Measurements from ENCODE around the gene OPN4.
"Not testable (repeated sequence)": the region's sequence is repeated elsewhere in the genome, so short reads cannot be mapped to it uniquely, and the experiment has no call there.

The OPN4 gene

GRCh38 chr10:86654411-86655172 is at the start of gene OPN4:
Gene OPN4, plus strand, starts transcription at chr10:86654547. Its CDS starts 237 bp downstream, at chr10:86654784.
- DNase-seq: no peak

GRCh38 chr10:86607674-86608073 is 46.7 kb upstream of the OPN4 start:
- no peak for DNase-seq

DNA sequence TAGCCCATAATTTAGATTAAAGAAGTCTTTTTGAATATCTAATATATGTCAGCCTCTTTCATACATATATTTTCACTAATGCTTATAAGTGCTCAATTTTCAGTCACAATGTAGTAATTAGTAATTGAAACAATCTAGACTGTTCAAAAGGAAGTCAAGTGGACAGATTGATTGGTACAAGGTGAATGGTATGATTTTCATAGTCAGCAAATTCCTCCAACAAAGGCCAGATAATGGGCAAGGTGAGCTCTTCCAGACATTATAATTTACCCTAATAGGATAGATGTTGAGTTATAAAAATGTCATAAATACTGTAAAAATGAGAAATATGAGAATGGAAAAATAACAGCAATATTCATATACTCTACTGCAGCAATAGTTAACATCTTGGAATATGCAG is 44.4 kb upstream of the OPN4 start:
- DNase-seq: no peak

DNA sequence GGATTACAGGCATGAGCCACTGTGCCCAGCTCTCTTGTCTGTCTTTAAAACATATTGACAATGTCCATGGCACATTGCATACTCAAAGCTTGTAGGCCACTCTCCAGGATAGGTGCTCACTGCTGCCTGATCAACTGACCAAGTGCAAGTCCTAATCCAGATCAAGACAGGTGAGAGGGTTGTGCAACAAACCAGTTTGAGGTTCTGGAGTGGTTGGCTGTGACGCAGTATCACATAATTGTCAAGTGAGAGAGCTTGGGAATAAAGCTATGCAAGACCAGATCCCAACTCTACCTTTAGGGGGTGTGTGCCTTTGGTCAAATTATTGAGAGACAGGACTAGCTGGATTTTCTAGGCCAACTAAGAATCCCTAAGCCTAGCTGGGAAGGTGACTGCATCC is 43.0 kb upstream of the OPN4 start:
- no peak for DNase-seq

DNA sequence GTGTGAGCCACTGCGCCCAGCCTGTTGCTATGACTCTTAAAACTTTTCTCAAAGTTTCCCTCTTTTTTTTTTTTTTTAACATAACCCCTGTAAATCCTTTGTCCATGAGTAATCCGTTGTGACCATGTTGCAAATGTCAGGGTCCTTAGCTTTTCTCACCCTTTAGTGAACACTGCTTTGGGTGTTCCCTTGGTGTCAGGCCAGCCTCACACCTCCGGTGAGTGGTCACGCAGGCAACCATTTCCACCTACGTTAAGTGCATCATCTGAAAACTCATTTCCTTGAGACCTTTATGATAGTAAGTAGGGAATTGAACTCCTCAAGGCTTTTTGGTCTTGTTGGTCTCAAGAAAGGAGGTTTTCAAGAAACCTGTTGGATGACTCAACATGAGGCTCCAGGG is 41.3 kb upstream of the OPN4 start:
- DNase-seq: no peak

- DNase-seq: no peak
These were observed 40.4 kb upstream of the OPN4 start for GRCh38 chr10:86613905-86614304.

GRCh38 chr10:86614853-86615252 is 39.5 kb upstream of the OPN4 start:
- DNase-seq: no peak

DNA sequence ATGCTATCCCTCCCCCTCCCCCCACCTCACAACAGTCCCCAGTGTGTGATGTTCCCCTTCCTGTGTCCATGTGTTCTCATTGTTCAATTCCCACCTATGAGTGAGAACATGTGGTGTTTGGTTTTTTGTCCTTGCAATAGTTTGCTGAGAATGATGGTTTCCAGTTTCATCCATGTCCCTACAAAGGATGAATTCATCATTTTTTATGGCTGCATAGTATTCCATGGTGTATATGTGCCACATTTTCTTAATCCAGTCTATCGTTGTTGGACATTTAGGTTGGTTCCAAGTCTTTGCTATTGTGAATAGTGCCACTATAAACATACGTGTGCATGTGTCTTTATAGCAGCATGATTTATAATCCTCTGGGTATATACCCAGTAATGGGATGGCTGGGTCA is 37.1 kb upstream of the OPN4 start:
- not testable (repeated sequence) for DNase-seq

DNA sequence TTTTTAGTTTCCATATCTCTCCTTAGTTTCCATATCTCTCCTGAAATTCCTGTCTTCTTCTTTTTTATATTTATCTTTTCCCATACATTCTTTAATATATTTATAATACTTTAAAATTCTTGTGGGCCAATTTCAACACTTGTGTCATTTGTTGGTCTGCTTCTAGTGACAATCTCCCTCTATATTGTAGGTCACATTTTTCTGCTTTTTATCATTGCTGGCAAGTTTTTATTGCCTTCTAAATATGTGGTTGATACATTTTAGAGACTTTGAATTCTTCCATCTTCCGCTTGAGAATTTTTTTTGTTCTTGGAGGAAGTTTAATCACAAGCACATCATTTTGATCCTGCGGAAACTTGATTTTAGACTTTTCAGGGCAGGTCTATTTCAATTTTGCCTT is 26.0 kb upstream of the OPN4 start:
- DNase-seq: no peak

DNA sequence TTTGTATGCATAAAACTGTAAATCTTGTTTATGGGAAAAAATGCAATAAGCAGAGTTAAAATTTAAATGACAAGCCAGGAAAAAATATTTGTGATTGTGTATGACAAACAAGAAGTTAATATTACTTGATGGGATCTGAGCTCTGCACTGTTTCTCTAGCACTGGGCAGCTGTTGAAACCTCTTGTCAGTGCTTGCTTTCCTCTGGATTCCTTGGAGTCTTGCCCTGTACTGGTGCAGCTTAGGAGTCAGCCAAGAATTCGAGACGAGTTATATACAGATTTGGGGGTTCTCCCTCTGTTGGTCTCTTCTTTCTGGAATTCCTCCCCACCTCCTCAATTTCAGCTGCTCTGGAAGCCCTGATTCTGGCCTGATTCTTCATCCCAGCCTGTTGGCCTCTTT is 24.3 kb upstream of the OPN4 start:
- no peak for DNase-seq

DNA sequence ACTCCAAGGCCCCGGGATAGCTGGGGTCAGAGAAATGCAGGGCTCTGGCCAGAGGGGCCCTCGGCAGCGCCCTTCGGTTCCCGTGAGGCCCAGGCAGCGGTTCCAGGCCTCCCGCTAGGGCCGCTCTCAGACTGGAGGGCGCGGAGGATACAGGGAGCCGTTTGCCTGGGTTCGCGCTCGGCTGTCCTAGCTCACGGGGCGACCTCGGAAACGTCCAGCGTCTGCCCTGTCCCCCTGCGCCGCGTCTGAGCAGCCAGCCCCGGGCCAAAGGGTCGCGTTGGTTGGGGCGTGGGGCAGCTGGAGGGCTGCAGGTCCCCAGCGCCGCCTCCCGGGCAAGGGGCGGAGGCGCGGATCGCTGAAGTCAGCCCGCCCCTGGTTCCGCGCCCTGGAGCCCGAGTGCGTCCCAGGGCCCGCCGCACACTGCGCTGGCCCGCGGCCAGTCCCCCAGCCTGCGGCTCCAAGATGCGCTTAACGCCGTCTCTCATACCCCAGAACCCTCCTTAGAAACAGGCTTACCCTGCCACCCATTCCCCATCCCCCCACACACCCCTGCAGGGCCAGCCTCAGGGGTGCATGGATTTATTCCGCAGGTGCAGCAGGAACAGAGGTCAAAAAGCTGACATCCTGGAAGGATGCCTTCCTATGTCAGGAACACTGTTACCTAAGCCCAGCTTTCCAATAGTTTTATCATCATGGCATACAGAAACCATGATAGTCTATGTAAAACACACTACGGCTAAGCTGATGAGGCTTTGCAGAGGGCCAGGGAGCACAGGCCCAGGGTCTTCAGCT is 22.1 kb upstream of the OPN4 start:
- no peak for DNase-seq

GRCh38 chr10:86632951-86633350 is 21.4 kb upstream of the OPN4 start:
- DNase-seq: no peak

DNA sequence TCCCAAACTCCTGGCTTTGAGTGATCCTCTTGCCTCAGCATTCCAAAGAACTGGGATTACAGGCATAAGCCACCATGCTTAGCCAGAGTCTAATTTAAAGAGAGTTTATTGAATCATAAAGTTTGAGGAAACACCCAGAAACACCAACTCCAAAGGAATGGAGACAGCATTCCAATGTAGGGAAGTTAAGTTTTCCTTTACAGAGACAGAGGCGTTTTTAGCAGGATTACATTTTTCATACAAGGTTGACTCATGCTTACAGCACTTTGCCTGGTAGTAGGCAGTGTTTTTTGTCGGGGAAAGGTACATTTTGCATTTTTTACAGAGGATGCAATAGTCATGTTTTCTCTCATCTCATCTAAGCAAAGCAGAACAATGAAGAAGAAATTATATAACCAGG is 18.9 kb upstream of the OPN4 start:
- DNase-seq: no peak

- DNase-seq: no peak
These were observed 18.0 kb upstream of the OPN4 start for GRCh38 chr10:86636311-86636710.

DNA sequence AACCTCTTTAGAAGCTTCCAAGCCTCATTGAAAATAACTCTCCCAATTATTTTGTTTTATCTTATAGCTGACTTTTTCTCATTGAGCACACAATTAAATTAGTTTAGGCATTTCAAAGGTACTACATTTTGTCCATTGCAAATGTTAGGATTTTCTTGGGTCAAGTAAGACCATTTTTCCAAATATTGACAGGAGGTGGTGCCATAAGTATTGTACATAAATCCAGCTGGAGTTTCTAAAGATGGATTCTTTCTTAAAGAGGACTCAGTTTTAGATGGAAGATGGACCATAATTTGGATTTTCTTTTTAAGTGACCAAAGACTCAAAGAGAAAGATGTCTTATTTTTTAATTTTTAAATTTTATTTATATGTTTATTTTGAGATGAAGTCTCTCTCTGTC is 12.3 kb upstream of the OPN4 start:
- DNase-seq: no peak

GRCh38 chr10:86642499-86642898 is 11.8 kb upstream of the OPN4 start:
- DNase-seq: no peak

GRCh38 chr10:86644152-86644793 is 10.1 kb upstream of the OPN4 start:
- DNase-seq: no peak

GRCh38 chr10:86644794-86645445 is 9.4 kb upstream of the OPN4 start:
- no peak for DNase-seq

DNA sequence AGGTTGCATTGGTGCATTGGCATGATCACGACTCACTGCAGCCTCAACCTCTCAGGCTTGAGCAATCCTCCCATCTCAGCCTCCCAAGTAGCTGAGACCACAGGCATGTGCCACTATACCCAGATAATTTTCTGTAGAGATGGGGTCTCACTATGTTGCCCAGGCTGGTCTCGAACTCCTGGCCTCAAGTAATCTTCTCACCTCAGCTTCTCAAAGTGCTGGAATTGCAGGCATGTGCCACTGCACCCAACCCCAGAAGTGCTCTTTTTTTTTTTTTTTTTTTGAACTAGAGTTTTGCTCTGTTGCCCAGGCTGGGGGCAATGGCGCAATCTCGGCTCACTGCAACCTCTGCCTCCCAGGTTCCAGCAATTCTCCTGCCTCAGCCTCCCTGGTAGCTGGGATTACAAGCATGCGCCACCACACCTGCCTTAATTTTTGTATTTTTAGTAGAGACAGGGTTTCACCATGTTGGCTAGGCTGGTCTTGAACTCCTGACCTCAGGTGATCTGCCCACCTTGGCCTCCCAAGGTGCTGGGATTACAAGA is 8.7 kb upstream of the OPN4 start:
- DNase-seq: not testable (repeated sequence)

DNA sequence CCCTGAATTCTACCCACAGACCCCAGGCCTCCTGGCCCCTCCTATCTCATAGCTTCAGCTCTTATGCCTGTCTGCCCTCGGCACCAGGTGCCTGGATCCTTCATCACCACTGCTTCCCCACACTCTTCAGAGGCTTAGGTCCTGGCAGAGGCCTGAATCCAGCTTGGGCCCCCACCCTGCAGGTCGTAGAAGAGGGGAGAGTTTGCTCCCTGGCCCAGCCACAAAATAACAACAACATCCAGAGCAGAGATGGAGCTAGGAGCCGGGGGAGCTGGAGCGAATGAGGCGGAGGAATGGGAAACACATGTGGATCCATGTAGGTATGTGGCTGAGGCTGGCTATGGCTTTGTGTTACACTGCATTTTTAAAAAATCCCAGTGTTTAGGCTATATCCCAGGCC is 7.8 kb upstream of the OPN4 start:
- DNase-seq: no peak

- no peak for DNase-seq
These were observed 7.4 kb upstream of the OPN4 start for GRCh38 chr10:86646933-86647332.

DNA sequence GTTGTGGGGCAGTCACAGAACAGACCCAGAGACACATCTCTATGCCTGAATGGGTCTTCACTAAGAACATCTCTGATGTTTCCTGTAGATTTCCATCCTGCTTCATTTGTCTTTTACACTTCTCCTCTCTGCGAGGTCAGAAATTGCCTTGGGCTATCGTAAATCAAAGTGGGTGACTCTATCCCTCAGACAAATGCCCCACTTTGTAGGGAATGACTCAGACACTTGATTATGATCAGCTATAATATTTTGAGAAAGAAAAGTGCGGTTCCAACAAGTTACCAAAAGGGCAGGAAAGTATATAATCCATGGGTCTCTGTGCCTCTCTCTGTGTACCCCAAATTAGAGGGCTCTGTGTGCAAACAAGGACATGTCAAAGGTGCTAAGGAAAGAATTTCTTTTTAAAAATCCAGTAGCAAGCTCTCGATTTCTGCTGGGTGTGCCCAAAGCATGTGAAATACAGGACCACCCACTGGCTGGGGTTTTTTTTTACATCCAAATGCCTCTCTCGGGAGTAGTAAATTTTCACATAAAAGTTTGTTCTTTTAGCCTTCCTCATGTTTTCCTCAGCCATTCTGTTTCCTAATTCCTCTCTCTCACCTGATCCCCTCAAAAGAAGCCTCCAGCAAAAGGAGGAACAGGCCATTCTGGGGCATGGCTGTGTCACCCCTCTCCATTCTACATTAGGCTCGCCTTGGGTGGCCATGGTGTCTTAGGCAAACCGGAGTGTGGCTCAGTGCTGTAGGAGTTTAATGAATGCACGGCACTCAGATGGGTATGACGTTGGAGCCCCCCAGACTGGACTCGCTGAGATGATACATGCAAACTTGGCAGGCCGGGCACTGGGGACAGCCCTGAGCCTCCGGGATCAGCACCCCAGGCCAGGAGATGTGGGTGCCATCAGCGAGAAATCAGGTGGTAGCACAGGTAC is 6.3 kb upstream of the OPN4 start:
- DNase-seq: no peak
